GM18909 (cell line): ENCODE results near the gene PEPD.
"Not testable (repeated sequence)": the region's sequence is repeated elsewhere in the genome, so short reads cannot be mapped to it uniquely, and the experiment has no call there.

Source experiments
- ATAC-seq: cut with Tn5 transposase; IDR thresholded peaks from one replicate; pipeline ENCODE4 v1.9.1; 2021; ENCODE audit warnings: mild to moderate bottlenecking; ENCODE audit not compliant: unreplicated experiment, poor library complexity

The PEPD gene

GRCh38 chr19:33521480-33522370 lies at the start of gene PEPD:
PEPD (minus strand) TSS chr19:33521791; CDS start chr19:33521760, 31 bp downstream.
- ATAC-seq = peak; percentile 91

GRCh38 chr19:33569821-33570220 lies 48.2 kb upstream of the PEPD start:
- ATAC-seq = no peak

- no peak for ATAC-seq
Measured at GRCh38 chr19:33568706-33569105, 47.1 kb upstream of the PEPD start.

- no peak for ATAC-seq
Measured at GRCh38 chr19:33564836-33565338, 43.3 kb upstream of the PEPD start.

DNA sequence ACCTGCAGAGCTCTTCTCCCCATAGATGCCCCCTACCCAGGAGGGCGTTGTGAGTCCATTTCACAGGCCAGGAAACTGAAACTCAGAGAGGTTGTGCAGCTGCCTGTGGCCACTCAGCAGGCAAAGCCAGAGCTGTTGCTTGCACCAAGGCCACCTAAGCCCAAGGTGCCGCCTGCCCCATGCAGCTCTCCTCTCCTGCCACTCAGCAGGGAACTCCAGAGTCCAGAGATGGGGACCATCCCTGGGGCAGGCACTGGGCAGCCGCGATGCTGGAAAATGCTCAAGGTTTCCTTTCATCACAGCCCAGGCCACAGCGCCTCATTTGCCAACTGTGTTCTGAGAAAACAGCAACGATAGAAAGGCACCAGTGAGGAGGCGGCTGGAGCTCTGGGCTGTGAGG lies 41.0 kb upstream of the PEPD start:
- no peak for ATAC-seq

DNA sequence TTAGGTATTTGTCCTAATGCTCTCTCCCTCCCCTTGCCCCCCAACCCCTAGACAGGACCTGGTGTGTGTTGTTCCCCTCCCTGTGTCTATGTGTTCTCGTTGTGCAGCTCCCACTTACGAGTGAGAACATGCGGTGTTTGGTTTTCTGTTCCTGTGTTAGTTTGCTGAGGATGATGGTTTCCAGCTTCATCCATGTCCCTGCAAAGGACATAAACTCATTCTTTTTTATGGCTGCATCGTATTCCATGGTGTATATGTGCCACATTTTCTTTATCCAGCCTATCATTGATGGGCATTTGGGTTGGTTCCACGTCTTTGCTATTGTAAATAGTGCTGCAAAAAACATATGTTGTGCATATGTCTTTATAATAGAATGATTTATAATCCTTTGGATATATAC lies 40.1 kb upstream of the PEPD start:
- ATAC-seq = not testable (repeated sequence)

DNA sequence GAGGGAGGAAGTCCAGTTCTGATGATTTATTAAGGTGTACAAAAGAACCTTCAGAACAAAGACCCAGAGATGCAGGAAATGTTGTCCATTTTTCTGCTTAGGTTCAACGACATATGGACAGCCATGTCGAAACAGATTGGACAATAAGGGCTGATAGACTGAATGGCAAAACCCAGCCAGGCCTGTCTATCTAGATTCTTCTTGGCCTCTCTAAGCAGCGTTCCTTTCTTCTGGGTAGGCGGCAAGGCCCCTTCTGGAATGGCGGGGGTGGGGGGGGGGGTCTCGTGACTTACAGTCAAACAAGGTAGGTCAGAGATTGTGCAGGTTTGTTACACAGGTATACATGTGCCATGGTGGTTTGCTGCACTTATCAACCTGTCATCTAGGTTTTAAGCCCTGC lies 39.7 kb upstream of the PEPD start:
- ATAC-seq = no peak

- ATAC-seq = no peak
Measured at GRCh38 chr19:33559996-33560395, 38.4 kb upstream of the PEPD start.

GRCh38 chr19:33558856-33559255 lies 37.3 kb upstream of the PEPD start:
- ATAC-seq = no peak

DNA sequence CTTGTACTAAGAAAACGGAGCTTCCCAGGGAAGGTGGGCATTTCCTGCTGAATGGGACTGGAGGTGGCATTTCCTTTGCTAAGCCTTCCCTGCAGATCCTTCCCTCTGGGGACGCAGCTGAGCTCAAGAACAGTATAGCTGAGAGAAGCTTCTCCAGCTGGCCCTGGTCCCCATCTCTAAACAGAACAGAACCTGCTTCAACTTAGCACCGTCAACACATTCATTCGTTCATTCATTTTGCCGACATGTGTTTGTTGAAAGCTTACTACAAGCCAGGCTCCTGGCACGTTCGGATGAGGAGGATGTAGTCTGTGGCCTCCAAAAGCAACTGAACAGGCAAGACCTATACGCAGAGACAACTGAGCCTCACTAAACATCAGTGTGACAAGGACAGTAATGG lies 36.6 kb upstream of the PEPD start:
- ATAC-seq = no peak

DNA sequence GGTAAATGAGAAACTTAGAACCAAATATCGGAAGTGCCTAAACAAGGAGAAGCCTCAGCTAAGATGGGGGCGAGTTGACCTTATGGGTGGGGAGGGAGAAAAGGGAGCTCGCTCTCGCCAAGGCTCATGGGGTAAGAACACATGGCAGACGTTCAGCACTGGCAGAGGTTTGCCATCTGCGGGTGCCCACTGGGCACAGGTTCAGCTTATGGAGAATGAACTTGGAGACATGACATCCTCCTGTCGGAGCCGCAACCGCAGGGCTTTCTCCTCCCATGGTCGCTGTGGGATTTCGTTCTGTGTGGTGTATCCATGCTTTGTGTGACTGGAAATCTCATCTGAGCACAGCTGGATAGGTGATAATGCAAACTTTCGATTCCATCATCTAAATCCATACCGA lies 36.1 kb upstream of the PEPD start:
- no peak for ATAC-seq

DNA sequence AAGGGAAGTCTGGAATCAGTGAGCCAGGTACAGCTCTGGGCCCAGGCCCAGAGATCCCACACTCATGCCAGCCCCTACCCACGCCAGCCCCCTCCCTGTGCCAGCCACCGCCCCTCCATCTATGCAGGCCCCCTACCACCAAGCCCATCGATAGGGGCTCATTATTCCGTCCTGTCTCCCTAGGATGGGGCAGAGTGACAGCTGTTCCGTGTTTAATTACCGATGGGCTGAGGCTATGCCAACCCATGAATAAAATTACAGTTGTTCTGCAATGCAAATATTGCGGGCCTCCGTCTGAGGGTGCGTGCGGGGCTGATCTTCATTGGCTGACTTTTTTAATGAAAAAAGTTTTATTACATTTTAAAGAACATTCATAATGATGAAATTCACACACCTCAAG lies 35.6 kb upstream of the PEPD start:
- ATAC-seq = no peak

- ATAC-seq = no peak
Measured at GRCh38 chr19:33556261-33556660, 34.7 kb upstream of the PEPD start.

GRCh38 chr19:33555726-33556125 lies 34.1 kb upstream of the PEPD start:
- not testable (repeated sequence) for ATAC-seq

DNA sequence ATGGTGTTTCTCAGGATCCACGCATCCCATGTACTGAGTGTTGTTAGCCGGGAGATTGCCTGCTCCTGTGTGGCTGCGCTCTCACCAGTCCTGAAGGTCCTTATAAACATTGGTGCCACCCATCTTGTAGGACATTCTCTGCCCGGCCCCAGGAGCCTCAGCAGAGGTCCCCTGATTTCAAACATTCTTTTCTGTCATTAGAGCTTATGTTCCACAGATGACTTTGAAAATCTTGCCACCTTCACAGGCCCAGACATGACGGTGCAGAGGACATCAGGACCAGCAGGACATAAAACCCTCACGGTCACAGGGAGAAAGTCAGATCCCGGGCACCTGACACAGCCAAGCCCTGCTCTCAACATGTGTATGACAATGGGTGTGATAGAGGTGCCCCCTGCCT lies 33.2 kb upstream of the PEPD start:
- ATAC-seq = no peak

DNA sequence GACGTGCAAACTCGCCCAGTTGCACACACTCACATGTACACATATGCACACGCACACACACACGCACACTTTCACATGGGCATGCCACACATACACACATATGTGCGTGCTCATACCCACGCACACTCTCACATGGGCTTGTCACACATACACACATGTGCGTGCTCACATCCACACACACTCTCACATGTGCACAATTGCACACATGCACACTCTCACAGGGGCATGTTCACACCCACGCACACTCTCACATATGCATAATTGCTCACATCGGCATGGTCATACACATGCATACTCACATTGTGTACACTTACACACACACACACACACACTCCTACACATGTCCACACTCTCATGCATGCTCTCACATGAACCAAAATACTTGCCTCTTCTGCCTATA lies 32.8 kb upstream of the PEPD start:
- no peak for ATAC-seq

DNA sequence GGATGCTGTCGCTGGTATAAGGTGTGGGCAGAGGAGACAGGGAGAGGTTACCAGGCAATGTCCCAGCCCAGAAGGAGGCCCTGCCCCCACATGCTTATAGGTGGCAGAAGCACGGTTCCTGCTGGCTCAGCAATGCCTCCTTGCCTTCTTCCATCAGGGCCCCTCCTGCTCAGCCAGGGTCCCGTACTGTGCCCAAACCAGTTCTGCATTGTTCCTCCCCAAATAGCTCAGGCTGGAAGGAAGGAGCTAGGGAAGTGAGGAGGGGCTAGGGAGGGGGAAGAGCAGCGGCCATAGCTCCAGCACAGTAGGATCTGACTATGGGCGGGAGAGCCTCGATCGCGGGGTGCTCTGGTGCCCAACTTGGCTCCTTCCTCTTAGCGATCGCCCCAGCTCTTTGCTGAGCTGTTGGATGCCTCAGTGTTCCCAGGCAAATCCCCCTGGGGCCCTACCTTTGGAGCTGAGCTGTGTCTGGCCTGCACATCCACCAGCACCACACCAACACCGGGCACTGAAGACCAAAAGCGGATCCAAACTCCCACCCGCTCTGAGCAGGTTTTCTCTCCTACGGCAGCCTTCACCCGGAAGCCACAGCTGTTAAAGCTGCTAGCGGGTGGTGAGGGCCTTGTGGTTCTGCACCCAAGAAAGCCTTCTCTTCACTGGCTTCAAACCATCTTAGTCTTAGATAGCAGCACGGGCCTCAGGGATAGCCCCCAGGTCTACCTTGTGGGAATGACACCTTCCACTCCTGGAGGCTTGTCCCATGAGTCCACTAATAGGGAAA lies 32.1 kb upstream of the PEPD start:
- ATAC-seq = no peak

DNA sequence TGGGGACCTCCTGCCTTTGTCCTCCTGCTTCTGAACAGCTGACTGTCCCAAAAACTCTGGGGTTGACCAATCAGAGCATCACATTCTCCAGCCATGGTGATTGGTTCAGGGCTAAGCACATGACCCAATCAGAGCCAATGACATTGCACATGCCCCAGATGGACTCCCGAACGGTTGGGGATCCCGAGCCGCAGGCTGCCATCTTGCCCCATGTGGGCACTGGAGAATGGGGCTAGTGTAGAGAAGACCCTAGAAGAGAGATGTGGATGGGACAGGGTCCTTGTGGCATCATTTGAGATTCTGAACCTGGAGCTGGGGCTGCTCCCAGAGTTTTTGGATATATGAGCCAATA lies 31.3 kb upstream of the PEPD start:
- ATAC-seq = no peak

- no peak for ATAC-seq
Measured at GRCh38 chr19:33552191-33552927, 30.8 kb upstream of the PEPD start.

GRCh38 chr19:33551676-33552075 lies 30.1 kb upstream of the PEPD start:
- ATAC-seq = no peak

DNA sequence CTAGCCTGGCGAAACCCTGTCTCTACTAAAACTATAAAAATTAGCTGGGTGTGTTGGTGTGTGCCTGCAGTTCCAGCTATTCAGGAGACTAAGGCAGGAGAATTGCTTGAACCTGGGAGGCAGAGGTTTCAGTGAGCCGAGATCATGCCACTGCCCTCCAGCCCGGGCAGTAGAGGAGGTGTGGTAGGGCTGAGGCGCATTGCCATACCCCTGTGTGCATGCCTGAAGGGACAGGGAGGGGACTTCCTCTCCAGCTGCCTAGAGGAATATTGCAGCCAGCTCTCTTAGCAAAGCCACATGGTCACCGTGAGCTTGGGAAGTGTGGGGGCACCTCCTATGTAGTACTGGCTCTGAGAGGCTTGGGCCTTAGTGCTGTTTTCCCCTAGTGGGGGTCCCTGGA lies 29.2 kb upstream of the PEPD start:
- no peak for ATAC-seq
